Stimulated activated naive CD8-positive, alpha-beta T cell treated with anti-CD3 and anti-CD28 coated beads, Interleukin-15, Interleukin-2, amounts not matched to agents 100 U/mL and 50 U/mL, for 24 hours (primary cell): ENCODE data around the gene LMNB1.

Experiments
- ATAC-seq: fragments of 150-1000 bp; cut with Tn5 transposase; one replicate; pipeline ENCODE4 v1.10.0; 2021
- DNase-seq: peaks from one replicate; pipeline ENCODE4 v3.0.0; 2021

Gene LMNB1

DNA sequence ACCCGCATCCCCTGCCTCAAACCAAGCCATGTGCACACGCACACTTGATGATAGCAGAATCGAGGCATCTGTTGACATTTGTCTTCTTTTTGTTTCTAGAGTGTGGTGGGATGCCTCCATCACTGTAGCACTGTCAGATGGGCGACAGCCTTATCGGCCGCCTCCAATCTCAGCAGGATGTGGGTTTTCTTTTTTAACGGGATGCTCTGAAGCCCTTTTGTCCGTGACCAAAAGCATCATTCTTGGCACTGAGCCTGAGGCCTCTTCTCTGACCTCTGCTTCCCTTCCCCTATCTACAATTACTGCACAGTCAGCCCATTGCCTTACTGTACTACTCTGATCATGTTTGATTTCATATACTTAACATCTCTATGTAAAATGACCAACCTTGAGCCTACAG lies 78.3 kb downstream of the LMNB1 start:
- ATAC-seq (no peak), DNase-seq (no peak)

DNA sequence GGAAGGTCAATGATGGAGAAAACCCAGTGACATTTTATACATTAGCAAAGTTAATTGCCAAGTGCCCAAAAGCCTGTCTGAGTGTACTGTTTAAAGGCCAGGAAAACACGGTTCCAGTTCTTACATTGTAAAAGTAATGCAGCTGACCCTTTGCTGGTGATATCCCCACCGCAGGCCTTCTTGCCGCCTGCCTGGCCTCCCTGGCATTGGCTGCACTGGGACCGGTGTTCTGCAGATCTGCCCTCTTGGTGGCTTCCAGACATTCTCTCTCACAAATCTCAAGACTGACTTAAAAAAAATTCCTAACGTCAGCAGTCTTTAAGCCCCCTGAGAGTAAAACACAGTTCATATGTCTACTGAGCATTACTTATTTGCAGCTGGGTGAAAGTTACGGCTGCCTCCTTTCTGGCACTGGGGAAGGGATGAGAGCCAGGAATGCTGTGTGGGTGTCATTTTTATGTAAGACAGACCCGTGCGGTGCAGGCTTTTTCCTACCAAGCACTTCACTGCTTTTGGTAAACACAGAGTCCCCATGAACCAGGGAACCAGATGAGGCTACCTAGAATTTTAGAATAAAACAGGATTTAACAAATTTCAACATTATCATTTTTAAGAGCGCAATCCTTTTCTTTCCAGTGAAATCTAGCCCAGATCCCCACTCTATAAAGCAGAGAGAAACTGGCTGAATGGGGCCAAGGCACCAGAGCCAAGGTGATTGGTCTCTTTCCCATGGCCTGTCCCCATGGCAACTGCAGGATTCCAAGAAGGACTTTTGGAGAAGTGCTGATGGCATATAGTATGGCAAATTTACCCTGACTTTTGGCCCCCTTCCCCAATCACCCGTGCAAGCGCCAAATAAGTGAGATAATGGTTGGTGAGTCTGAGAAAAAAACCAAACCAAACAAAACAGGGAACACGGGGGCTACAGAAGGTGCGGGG lies 80.8 kb downstream of the LMNB1 start:
- DNase-seq (no peak), ATAC-seq (no peak)

DNA sequence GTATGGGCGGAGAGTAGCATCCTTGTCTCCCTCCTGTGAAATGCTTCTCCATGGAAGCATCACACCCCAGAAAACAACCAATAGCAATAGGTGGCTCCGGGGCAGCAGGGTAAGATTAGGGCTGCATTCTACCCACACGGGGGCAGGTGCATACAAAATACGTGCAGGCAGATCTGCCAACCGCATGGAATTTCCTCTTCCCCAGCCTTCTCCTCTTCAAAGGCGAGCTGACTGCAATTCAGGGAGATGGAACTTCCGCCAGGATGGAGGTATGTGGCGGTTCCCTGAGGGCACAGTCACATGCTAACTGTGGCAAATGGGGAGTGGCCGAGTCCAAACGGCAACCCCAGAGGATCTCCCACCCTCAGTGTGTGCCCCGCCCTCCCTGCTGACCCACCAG lies 81.5 kb downstream of the LMNB1 start:
- ATAC-seq: no peak
- no peak for DNase-seq

DNA sequence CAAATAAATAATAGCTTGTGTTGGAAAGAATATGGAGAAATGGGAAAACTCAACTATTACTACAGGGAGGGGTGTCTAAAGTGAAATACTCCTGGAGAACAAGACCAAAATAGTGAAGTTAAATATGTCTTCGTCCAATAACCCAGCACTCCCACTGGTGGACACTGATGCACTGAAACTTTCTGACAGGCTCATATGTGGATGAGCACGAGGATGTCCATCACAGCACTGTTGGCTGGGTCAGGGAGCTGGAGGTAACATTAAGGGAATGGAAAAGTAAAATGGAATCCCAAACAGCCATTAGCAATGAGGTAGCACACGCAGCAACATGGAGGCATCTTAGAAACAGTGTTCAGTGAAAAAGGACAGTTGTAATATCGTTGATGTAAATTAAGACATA lies 86.5 kb downstream of the LMNB1 start:
- ATAC-seq (no peak), DNase-seq (no peak)

DNA sequence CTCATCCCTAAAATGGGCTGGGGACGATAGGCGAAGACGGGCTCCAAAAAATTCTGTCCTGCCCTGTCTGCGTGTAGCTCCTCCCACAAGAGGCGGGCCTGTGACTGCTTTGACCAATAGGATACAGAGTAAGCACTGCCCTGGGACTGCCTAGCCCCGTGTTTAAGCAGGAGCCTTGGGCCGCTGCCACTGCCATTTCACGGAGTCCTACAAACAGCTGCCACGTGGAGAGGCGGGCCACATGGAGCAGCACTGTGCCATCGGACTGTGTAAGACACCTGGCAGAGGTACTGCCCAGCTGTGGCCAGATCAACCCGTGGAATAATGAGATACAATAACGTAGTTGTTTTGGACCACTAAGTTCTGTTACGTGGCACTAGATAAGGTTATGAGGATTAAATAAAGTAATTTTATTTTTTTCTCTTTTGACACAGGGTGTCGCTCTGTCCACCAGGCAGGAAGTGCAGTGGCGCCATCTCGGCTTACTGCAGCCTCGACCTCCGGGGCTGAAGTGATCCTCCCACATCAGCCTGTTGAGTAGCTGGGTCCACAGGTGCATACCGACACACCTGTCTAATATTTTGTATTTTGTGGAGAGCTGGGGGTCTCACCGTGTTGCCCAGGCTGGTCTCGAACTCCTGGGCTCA lies 87.2 kb downstream of the LMNB1 start:
- ATAC-seq (no peak), DNase-seq (no peak)

DNA sequence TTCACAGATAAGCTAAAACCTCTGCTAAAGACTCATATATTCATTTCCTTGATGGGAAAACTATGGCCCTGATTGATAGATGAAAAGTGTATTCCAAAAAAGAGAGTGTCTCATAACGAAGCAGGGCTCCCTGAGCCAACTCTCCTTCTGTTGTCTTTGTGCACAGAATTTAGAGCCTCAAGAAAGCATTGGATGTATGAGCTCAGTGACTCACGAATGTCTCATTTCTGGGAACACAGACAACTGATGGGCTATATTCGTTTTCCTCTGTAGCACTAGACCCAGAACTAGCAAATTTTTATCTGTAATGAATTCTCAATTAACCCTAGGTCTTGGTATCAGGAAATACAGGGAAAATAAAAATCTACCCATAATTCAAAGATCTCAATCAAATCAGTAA lies 88.4 kb downstream of the LMNB1 start:
- ATAC-seq (no peak), DNase-seq (no peak)

DNA sequence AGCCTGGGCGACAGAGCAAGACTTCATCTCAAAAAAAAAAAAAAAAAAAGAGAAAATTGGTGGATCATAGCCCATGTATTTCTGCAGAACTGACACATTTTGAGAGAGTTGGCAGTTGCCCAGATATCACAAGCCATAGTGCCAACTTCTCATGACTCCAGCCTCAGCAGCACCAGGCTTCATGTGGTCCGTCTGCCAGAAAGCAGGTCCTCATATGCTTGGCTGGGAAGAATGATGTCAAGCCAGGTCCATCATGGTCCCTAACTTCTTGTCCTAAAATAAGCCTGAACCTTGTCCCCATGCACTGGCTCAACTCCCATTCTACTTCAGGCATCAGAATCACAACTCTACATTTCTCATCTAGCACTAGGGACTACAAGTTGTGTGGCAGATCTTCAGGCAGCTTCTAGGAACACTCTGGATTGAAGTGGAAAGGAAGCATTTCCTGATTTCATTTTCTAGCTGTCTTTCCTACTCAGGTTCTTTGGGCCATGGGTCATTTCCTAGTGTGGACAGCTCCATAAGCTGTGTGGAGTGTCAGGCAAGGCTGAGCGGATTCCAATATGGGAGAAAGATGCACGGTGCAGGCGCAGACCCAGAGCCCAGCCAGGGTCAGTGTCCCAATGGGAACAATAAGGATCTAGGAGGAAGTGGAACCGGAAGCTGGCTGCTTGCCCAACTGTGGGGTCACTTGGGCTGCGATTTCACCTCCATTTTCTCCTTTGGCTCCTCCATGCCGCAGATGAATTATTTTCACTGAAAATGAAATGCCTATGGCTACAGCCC lies 90.1 kb downstream of the LMNB1 start:
- DNase-seq (no peak), ATAC-seq (no peak)

DNA sequence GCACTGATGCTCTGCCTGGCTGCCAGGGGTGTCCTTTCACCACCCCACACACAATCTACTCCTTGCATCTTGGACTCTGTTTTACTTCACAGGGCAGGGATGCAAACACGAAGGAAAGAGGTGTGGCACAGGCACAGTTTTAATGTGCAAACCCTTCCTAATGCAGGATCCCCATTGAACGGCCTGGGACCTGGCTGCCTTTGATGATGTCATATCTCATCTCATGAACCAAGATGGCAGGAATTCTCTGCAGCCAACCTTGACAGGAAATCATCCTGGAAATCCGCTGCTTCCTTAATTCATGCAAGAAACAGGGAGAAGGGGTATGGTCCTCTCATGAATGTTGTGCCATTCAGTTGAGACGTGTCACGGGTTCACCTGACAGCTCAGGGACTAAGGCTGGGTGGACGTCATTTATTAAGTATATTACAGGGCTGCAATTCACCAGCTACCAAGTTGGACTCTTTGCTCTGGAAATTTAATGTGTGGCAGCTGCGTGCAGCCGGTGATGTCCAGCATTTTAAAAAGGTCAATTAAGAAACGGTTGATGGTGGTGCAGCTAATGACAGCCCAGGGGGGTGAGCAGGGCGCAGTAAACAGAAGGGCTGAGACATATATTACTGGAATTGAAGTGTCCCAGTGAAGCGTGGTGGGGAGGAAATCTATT lies 91.5 kb downstream of the LMNB1 start:
- no peak for ATAC-seq
- no peak for DNase-seq

DNA sequence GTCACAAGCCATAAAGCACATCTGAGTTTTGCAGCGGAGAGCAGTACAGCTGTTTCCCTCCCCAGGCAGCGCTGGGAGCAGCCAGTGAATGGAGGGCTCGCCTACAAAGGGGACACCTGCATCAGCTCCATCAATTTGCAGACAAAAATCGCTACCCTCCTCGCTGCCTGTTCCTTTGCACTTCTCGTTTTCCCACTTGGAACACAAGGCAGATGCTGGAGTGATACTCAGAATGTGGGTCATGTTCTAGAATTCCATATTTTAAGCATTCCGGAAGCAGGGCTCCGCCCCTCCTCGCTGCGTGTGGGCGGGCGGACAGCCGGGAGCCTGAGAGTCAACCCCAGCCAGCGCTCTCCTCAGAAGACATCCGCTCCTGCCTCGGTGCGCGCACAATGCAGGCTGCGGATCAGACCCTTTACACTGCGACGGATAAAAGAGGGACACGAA lies 92.1 kb downstream of the LMNB1 start:
- ATAC-seq: peak; percentile 52

DNA sequence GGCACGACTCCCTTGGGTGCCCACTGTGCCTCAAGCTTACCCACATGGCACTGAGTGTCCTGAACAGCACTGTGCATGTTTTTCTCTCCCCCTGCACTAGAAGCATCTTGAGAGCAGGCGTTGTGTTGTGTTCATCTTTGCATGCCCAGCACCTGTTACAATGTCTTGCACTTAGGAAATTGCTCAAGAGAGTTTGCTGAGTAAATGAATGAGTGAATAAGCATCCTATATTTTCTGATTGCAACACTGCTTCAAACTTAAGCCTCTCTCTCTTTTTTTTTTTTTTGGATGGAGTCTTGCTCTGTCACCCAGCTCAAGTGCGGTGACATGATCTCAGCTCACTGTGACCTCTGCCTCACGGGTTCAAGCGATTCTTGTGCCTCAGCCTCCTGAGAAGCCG lies 94.5 kb downstream of the LMNB1 start:
- DNase-seq: no peak
- ATAC-seq: no peak

More for the DNA sequence above, 92.1 kb downstream of the LMNB1 start:
- DNase-seq: peak; percentile 51

DNA sequence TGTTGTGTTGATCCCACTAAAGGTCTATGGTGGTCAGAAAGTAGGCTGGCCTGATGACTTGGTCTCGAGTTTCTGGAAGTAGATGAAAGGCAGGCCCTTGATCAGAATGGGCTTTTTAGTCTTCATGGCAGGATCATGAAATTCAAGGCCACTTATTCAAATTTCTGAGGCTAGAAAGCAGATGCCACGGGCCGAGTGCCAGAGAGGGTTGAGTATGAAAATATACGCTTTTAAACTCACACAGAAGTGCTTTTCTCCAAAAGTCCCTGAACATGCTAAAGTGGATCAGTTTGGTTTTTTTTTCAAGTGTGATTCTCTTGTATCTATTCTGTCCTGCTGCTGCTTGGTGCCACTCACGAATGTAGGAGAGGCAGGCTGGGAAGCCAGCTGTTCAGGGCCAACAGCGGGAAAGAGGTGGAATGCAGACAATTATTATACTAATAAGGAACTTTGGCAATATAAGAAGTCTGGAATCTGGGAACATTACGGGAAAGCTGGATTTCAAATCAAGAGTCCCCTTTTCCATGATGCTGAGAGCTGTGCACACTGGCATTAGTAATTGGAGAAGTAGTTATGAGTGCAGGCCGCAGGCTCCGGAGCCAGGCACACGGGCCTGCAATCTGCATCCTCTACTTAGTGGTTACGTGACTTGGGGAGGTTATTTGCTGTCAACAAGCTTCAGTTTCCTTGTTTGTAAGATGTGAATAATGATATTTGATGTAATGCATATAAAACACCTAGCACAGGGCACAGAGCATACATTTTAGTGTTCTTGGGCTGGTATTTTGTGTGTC lies 95.8 kb downstream of the LMNB1 start:
- no peak for DNase-seq
- ATAC-seq: no peak

DNA sequence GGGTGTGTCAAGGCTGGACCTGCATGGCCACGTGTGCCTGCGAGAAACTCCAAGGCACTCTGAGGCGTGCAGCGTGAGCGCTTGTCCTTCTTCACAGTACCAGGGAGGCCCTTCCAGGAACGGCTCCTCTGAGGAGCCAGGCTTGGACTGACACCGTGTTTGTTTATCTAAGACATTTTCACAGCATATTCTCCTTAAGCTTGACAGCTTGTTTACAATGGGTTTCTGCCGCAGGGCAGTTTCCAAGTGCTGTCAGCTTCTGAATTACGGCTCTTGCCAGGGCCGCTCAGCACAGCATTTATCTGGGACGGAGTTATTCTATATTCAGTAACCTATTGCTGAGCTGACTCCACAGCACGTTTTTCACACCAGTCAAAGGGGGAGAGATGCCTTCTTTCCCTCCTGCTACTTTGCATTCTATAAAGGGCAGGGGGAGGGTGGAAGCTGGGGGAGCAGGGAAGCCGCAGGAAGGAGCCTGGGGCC lies 98.4 kb downstream of the LMNB1 start:
- DNase-seq (no peak), ATAC-seq (no peak)

DNA sequence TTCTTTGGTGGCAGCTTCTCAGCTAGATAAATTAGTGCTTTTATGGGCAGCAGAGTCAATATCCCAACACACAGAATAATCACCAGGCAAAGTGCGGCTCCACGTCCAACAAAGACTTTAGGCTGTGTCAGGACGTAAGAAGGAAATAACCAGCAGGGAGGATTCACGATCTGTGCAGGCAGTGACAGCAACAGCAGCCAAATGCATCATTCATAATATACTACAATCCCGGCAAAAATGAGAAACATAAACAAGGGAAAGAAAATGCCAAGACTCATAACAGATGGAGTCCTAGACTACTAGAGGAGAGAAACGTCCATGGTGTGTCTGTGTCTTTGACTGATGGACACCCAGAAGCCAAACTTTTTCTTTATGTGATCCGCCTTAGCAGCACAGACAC lies 100.7 kb downstream of the LMNB1 start:
- no peak for DNase-seq
- ATAC-seq: no peak

DNA sequence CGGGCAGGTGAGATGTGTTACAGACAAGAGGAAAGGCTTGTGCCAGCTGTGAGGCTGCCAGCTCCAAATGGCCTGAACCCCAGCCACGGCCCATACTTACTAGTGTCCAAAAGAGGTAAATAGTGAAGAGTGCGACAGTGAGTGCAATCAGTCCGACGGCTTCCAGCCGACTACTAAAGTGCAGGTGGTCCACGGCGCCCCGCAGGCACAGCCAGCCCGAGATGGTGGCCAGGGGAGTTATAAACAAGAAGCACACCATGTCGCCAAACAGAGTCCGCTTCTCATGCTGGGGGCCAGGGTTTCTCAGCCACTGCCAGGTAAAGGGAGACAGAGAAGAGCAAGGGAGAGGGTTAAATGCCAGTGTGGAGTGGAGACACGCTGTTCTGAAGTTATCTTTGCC lies 101.1 kb downstream of the LMNB1 start:
- no peak for DNase-seq
- no peak for ATAC-seq

DNA sequence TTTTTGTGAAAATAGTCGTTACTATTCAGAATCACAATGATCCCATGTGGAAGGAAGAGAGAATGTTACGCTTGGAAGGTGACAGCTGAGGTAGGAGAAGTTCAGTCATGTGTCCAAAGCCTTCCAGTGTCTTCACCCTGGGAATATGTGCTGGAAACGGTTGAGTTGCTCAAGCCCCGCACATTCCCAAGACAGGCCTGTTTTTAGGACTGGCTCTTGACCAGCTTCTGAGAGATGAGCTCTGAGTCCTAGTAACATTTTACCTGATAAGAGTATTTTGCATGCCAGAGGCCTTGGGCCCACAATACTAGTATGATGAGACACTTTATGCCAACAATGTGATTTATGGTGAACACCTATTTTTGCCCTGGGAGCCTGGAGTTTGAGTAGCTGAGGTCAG lies 101.7 kb downstream of the LMNB1 start:
- DNase-seq (no peak), ATAC-seq (no peak)

DNA sequence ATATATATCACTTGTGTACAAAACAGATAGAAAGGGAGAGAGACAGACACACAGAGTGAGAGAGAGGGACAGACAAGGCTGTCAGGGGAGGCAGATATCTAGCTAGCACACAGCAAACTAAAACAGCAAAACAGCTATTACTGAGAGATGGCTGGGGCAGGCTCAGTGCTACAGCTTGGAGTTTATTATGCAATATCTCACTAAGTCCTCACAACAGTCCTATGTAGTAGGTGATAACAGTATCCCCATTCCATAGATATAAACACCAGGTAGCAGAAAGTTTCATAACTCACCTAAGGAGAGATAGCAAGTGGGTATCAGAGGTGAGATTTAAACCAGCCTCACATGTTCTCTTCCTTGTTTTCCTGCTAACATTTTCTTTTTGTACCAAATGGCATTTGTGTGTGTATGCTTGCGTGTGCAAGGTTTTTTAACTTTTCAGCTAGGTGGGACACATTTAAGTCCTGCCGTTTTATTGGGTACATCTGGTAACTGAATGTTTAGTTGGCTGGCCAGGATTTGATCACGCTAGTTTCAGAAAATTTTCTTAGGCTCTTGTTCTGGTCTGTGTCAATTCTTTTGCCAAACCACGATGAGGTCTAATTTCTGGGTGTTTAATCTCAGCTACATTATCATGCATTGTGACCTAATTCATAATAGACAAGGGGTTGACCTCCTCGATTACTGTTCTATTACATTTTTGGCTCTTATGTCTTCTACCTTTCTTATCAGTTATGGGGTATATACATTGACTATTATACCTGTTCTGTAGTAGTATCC lies 105.1 kb downstream of the LMNB1 start:
- no peak for ATAC-seq
- no peak for DNase-seq

DNA sequence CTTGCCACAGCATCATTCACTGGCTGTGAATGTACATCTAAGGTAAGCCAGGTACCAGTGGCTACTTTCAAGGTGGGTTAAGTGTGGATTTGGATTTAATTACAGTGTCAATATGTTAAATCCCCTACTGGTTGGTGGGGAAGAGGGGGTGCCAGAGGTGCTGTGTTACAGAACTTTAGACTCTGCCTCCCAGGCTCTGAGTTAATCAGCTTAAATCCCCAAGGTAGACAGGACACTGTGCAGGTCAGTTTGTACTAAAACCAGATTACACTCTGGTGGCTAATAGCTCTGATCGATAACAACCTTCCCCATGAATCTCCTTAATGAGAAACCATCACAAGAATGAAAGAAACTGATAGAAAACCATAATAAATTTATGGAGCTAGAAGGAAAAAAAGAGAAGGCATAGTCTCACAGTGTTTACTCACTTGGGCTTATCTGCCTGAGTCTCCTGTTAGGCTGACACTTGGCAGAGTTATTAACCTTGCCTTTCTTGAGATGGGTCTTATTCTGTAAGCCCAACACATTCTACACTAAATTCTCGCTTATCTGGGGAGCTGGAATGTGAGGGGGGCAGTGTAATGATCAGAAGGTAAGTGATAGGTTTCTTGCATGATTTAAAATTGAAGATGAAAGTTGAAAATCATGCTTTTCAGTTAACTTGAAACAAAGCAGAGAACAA lies 106.8 kb downstream of the LMNB1 start:
- no peak for ATAC-seq
- no peak for DNase-seq

DNA sequence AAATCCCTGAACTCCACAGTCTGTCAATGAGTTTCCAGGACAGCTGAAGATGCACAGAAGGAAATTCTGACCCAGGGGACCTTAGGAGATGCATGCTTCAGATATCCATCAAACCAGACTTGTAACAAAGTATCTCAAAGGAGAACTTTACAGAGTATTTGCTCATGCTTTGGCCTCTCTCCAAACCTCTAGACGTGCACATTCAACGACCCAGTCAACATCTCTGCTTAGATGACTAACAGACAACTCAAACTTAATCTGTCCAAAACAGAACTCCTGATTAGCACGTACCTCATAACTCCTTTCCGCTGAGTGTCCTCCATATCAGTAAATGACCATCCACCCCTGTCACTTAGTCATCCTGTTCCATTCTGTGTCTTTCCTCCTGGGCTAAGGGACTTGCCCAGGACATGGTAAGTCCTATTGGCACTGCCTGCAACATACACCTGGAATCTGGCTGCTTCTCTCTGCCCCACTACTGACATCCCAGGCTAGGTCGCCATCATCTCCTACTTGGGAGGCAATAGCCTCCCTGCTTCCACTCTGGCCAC lies 107.4 kb downstream of the LMNB1 start:
- no peak for ATAC-seq
- DNase-seq: no peak
